Hepatocyte (in vitro differentiated cells): ENCODE results near the gene KIAA0586.

Experiments used
- CTCF ChIP-seq: fragments of 200-600 bp; sonication (generic); IDR thresholded peaks from 2 replicates; pipeline ENCODE4 v1.5.1; 2016; ENCODE audit warnings: antibody characterized with exemption, mild to moderate bottlenecking; ENCODE audit not compliant: poor library complexity
- EZH2phosphoT487 ChIP-seq: fragments of 200-600 bp; sonication (generic); IDR thresholded peaks from one replicate; pipeline ENCODE4 v1.6.1; 2018; ENCODE audit warnings: antibody characterized with exemption, mild to moderate bottlenecking, low read depth, moderate library complexity; ENCODE audit not compliant: unreplicated experiment, severe bottlenecking

DNA sequence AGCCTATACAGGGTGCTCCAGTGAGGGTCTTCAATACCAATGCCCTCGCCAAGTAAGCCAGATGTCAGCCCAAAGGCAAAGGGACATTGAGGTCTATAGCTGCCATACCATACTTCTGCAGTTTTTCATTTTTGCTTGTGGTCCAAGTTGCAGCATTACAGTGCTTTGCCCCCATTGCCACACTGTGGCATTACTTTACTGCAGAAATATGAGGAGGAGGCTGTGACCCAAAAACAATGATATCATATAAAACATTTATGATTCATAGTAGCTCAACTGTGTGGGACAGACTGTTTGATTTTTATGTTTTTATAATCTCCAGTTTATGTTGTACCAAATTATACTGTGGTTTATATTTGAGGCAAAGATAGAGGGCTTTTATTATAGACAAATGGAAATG, 64.1 kb downstream of the KIAA0586 start:
- TF ChIP-seq CTCF: no peak
- TF ChIP-seq EZH2phosphoT487: no peak
